GM19328 (cell line): ENCODE measurements around the gene ORMDL3.
"Not testable (repeated sequence)": the region's sequence is repeated elsewhere in the genome, so short reads cannot be mapped to it uniquely, and the experiment has no call there.

Experiments used
- ATAC-seq: cut with Tn5 transposase; IDR thresholded peaks from one replicate; pipeline ENCODE4 v1.9.1; 2021; ENCODE audit warnings: mild to moderate bottlenecking, moderate library complexity; ENCODE audit not compliant: unreplicated experiment

The ORMDL3 gene

GRCh38 chr17:39925282-39926134 is 1.9 kb downstream of the ORMDL3 start:
- no peak for ATAC-seq

- ATAC-seq, result no peak
These were observed 2.7 kb downstream of the ORMDL3 start for GRCh38 chr17:39924691-39925055.

GRCh38 chr17:39923836-39924690 is 3.3 kb downstream of the ORMDL3 start:
- ATAC-seq, result no peak

GRCh38 chr17:39923230-39923629 is 4.2 kb downstream of the ORMDL3 start:
- no peak for ATAC-seq

GRCh38 chr17:39922006-39922405 is 5.4 kb downstream of the ORMDL3 start:
- ATAC-seq, result no peak

- ATAC-seq, result no peak
These were observed 6.1 kb downstream of the ORMDL3 start for GRCh38 chr17:39921323-39921722.

- ATAC-seq, result no peak
These were observed 6.9 kb downstream of the ORMDL3 start for GRCh38 chr17:39920218-39921210.

- ATAC-seq, result no peak
These were observed 8.2 kb downstream of the ORMDL3 start for GRCh38 chr17:39919087-39919683.

- ATAC-seq, result no peak
These were observed 10.5 kb downstream of the ORMDL3 start for GRCh38 chr17:39916918-39917317.

GRCh38 chr17:39915559-39915958 is 11.8 kb downstream of the ORMDL3 start:
- ATAC-seq, result no peak

GRCh38 chr17:39913989-39914388 is 13.4 kb downstream of the ORMDL3 start:
- no peak for ATAC-seq

GRCh38 chr17:39908789-39909352 is 18.5 kb downstream of the ORMDL3 start:
- ATAC-seq, result no peak

GRCh38 chr17:39904990-39905288 is 22.5 kb downstream of the ORMDL3 start:
- no peak for ATAC-seq

- ATAC-seq, result no peak
These were observed 24.1 kb downstream of the ORMDL3 start for GRCh38 chr17:39903158-39903884.

GRCh38 chr17:39902027-39902426 is 25.4 kb downstream of the ORMDL3 start:
- not testable (repeated sequence) for ATAC-seq

- ATAC-seq, result no peak
These were observed 28.2 kb downstream of the ORMDL3 start for GRCh38 chr17:39899215-39899614.

GRCh38 chr17:39898088-39898487 is 29.3 kb downstream of the ORMDL3 start:
- no peak for ATAC-seq

GRCh38 chr17:39894681-39895376 is 32.6 kb downstream of the ORMDL3 start:
- no peak for ATAC-seq

GRCh38 chr17:39889200-39889599 is 38.2 kb downstream of the ORMDL3 start:
- ATAC-seq, result no peak
